Uterus (tissue), 4 donors: ENCODE data around the gene PAQR5. TPM values are rescaled to one million over a fixed set of nuclear protein-coding genes. Genes with fewer than 3 reads are reported as not detected.

Experiments
- DNase-seq, 2 donors: peaks; one replicate each; pipeline ENCODE4 v3.0.0-alpha.2; 2019 to 2020
- H3K27ac ChIP-seq, 2 donors: fragments of 200-600 bp; sonication (generic); 1 replicate in 1 of 2; 2 replicates in 1 of 2; pipeline ENCODE4 v1.5.1; 2016 to 2018
- H3K27me3 ChIP-seq, 2 donors: fragments of 200-600 bp; sonication (generic); one replicate each; pipeline ENCODE4 v1.5.1; 2018 to 2019; ENCODE audit warnings: control low read depth in 1 of 2
- H3K36me3 ChIP-seq, 2 donors: fragments of 200-600 bp; sonication (generic); one replicate each; pipeline ENCODE4 v1.5.1; 2019; ENCODE audit warnings: control low read depth in 1 of 2
- H3K4me1 ChIP-seq, 2 donors: fragments of 200-600 bp; sonication (generic); one replicate each; pipeline ENCODE4 v1.5.1; 2018 to 2019; ENCODE audit warnings: control low read depth in 1 of 2
- H3K4me3 ChIP-seq, 2 donors: fragments of 200-600 bp; sonication (generic); 1 replicate in 1 of 2; 2 replicates in 1 of 2; pipeline ENCODE4 v1.5.1; 2018 to 2019; ENCODE audit warnings: mild to moderate bottlenecking in 1 of 2
- H3K9me3 ChIP-seq, 2 donors: fragments of 200-600 bp; sonication (generic); one replicate each; pipeline ENCODE4 v1.5.1; 2019; ENCODE audit warnings: control low read depth in 1 of 2
- POLR2A ChIP-seq, 2 donors: fragments of 450-650 bp; IDR thresholded peaks; one replicate each; pipeline ENCODE4 v1.6.1; 2016; ENCODE audit warnings: antibody characterized with exemption in 2 of 2, mild to moderate bottlenecking in 1 of 2, moderate library complexity in 1 of 2
- intact Hi-C: fragments of 100-400 bp; cut with DNase I; formaldehyde crosslinking; loops from one replicate; pipeline ENCODE4 v1.15.1; 2023; ENCODE audit warnings: low total_unique reads
- total RNA-seq, 4 donors: library from RNA; depleted of rRNA in 3 of 4; stranded (reverse); fragments of >200 nt in 3 of 4; gene quantifications; one replicate each; pipeline versions ENCODE4 v1.1.0 to v1.2.4, GENCODE V29; 2014 to 2023
- TF ChIP-seq, protein P1 (sequence below), 4 experiments: fragments of 200-600 bp in 2 of 4; fragments of 450-650 bp in 2 of 4; sonication (generic) in 2 of 4; IDR thresholded peaks; one replicate each; pipeline ENCODE4 v1.5.1; 2016 to 2019; ENCODE audit warnings: antibody characterized with exemption in 4 of 4, mild to moderate bottlenecking in 2 of 4, moderate library complexity in 1 of 4
- donor health status: DM: yes; HTN: yes; CAD: no.

The PAQR5 gene
- total RNA-seq, 4 donors from 2014 or later: 0.28 to 0.61 TPM; not detected in 2

DNA sequence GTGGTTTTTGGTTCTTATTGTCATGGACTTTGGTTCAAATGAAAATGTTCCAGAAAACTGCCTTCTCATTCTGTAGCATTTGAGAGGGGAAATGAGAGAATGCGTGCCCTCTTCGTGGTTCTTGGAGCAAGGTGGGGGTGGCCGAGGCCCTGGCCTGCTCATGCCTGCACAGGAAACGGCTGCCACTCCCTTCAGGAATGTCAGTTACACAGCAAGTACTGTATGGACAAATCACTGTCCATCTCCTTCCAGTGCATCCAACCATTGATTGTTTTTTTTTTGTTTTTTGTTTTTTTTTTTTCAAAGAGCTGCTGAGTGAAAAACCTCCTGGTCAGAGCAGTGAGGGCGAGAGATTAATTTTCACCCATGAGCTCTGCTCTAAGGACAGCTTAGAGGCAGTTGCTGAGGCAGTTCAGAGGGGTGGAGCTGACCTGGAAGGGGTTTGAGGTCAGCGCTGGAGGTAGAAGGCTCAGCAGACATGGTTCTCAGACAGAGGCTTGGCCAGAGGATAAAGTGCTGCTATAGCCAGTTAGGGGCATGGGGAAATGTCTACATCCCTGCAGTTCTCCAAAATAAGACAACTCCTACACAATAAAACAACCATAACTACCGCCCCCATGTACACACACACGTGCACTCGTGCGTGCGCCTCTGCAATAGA is 95.2 kb downstream of the PAQR5 start:
- no peak for TF ChIP-seq POLR2A (IDR thresholded peaks at IDR 0.05)
- TF ChIP-seq, protein P1, sequence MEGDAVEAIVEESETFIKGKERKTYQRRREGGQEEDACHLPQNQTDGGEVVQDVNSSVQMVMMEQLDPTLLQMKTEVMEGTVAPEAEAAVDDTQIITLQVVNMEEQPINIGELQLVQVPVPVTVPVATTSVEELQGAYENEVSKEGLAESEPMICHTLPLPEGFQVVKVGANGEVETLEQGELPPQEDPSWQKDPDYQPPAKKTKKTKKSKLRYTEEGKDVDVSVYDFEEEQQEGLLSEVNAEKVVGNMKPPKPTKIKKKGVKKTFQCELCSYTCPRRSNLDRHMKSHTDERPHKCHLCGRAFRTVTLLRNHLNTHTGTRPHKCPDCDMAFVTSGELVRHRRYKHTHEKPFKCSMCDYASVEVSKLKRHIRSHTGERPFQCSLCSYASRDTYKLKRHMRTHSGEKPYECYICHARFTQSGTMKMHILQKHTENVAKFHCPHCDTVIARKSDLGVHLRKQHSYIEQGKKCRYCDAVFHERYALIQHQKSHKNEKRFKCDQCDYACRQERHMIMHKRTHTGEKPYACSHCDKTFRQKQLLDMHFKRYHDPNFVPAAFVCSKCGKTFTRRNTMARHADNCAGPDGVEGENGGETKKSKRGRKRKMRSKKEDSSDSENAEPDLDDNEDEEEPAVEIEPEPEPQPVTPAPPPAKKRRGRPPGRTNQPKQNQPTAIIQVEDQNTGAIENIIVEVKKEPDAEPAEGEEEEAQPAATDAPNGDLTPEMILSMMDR (IDR thresholded peaks at IDR 0.05): no peak
- no peaks in the 10 kb centered on the region for H3K36me3 ChIP-seq
- intact Hi-C loops: loop anchor here (5.0 kb wide), 1 partner anchor 337 kb away; no protein-coding TSS in a partner anchor
- no peak overlapping the region for H3K4me3 ChIP-seq
- H3K27ac ChIP-seq: no peak overlapping the region
- DNase-seq: no peak
- H3K27me3 ChIP-seq: no peaks in the 10 kb centered on the region
- H3K4me1 ChIP-seq: peaks cover 0 to 6% of the 10 kb centered on the region in 2 donors
- H3K9me3 ChIP-seq: no peaks in the 10 kb centered on the region

DNA sequence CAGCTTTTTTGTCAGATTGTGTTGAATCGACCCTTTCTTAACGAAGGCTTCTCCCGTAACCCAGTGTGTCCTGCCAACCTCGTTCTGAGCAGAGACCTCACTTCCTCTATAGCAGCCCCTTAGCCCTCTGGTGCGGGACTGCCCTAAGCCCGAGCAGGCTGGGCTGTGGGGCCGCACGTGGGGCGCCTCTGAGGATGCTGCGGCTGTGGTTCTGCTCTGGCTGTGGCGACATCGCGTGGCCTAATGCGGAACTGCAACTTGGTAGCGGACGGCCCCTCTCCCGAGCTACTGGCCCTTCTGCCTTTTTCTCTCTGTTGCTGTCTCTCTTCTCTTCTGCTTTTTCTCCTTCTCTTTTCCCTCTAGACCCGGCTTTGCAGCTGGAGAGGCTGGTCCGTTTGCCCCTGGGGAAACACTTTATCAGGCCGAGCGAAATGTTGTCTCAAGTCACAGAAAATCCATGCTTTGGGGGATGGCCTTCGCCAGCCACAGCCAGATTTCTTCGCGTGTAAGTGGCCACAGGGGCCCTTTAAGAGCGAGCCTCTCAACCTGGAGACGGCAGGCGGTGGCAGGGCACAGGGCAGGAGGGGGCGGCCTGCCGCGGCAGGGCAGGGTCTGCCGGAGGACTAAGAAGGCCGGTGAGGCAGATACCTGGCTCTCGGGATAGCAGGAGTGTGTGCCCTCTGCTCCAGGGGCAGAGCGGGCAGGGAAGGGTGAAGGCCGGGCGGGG is 96.0 kb downstream of the PAQR5 start:
- intact Hi-C loops: loop anchor here (5.0 kb wide), 1 partner anchor 337 kb away; no protein-coding TSS in a partner anchor
- DNase-seq: peak; percentile 76 to 90
- peaks cover 0 to 6% of the 10 kb centered on the region in 2 donors for H3K4me1 ChIP-seq
- H3K36me3 ChIP-seq: no peaks in the 10 kb centered on the region
- H3K27ac ChIP-seq: no peak overlapping the region
- H3K27me3 ChIP-seq: no peaks in the 10 kb centered on the region
- TF ChIP-seq, protein P1 (IDR thresholded peaks at IDR 0.05): peak; percentile 89 to 96 (median 92)
- no peak for TF ChIP-seq POLR2A (IDR thresholded peaks at IDR 0.05)
- no peak overlapping the region for H3K4me3 ChIP-seq
- H3K9me3 ChIP-seq: no peaks in the 10 kb centered on the region

DNA sequence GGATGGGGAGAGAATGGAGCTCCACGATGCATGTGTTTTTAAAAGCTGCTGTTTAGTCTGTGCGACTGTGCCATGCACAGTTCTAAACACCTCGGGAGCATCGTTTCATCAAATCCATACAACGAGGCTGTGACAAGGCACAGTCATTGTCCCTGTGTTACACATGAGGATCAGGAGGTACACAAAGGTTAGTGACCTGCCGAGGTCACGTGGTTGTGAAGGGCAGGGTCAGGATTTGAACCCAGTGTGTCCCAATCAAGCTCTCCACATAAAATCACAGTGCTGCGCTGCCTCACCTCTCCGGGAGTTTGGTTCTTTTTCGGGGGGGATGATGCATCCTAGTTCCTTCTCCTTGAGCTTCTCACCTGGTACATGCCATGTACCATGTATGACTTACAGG is 96.7 kb downstream of the PAQR5 start:
- H3K4me1 ChIP-seq: peaks cover 0 to 6% of the 10 kb centered on the region in 2 donors
- no peak for DNase-seq
- intact Hi-C loops: no loop called here
- H3K27ac ChIP-seq: no peak overlapping the region
- H3K9me3 ChIP-seq: no peaks in the 10 kb centered on the region
- no peak for TF ChIP-seq POLR2A (IDR thresholded peaks at IDR 0.05)
- TF ChIP-seq, protein P1 (IDR thresholded peaks at IDR 0.05): no peak
- no peaks in the 10 kb centered on the region for H3K27me3 ChIP-seq
- H3K36me3 ChIP-seq: no peaks in the 10 kb centered on the region
- H3K4me3 ChIP-seq: no peak overlapping the region

DNA sequence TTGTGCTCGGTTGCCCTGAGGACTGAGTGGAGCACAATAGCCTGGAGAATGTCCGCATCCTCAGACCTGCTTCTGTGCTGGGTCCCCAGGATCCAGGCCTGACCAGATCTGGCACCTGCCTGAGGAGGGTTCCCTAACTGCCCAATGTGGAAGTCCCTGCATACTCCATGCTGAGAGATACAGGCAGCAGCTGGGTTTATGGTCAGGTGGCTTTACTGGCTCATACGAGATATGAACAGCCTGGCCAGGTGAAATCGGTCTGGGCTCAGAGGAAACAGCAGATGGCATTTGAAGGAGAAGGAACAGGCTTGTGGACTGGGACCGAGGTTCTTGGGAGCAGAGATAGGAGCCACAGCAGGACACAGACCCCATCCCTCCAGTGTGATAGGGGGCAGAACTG is 97.3 kb downstream of the PAQR5 start:
- no peaks in the 10 kb centered on the region for H3K9me3 ChIP-seq
- H3K4me1 ChIP-seq: peaks cover 0 to 6% of the 10 kb centered on the region in 2 donors
- H3K27me3 ChIP-seq: no peaks in the 10 kb centered on the region
- intact Hi-C loops: no loop called here
- no peak for TF ChIP-seq POLR2A (IDR thresholded peaks at IDR 0.05)
- no peak overlapping the region for H3K4me3 ChIP-seq
- no peak overlapping the region for H3K27ac ChIP-seq
- no peak for DNase-seq
- H3K36me3 ChIP-seq: no peaks in the 10 kb centered on the region

DNA sequence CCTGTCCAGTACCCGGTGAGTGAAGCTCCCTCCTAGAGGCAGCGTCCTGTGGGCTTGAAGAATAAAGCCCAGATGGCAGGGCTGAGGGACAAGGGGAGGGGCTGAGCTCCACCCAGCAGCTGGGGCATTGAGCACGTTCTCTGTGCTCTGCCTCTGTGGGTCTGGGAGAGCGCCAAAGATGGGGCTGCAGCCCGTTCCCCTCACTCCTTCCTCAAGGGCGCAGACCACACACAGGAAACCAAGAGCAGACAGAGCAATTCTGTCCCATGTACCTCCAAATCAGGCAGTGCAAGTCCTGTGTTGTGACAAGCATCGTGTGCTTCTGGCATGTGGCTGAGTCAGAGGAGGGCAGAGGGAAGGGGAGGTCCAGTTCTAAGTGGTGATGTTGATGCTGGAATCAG is 99.8 kb downstream of the PAQR5 start:
- Histone ChIP-seq H3K27ac (no peak overlapping the region), H3K4me1 (peaks cover 0 to 6% of the 10 kb centered on the region in 2 donors), H3K27me3 (no peaks in the 10 kb centered on the region), H3K36me3 (no peaks in the 10 kb centered on the region), H3K9me3 (no peaks in the 10 kb centered on the region), H3K4me3 (no peak overlapping the region)
- DNase-seq: no peak
- no peak for TF ChIP-seq POLR2A (IDR thresholded peaks at IDR 0.05)
- TF ChIP-seq, protein P1 (IDR thresholded peaks at IDR 0.05): no peak
- intact Hi-C loops: no loop called here
